GM18498 (cell line): ENCODE results near the gene AQP1.

Experiments used
- ATAC-seq: cut with Tn5 transposase; IDR thresholded peaks from one replicate; pipeline ENCODE4 v1.9.1; 2021; ENCODE audit warnings: mild to moderate bottlenecking, moderate library complexity; ENCODE audit not compliant: unreplicated experiment

The AQP1 gene

GRCh38 chr7:30933124-30933974, 21.7 kb downstream of the AQP1 start:
- no peak for ATAC-seq

- no peak for ATAC-seq
Observed at GRCh38 chr7:30934225-30934624, 22.6 kb downstream of the AQP1 start.

- ATAC-seq: no peak
Observed at GRCh38 chr7:30934732-30935568, 23.3 kb downstream of the AQP1 start.

- ATAC-seq: no peak
Observed at GRCh38 chr7:30935569-30935877, 23.9 kb downstream of the AQP1 start.

GRCh38 chr7:30936650-30937245, 25.1 kb downstream of the AQP1 start:
- ATAC-seq: no peak

- no peak for ATAC-seq
Observed at GRCh38 chr7:30937416-30937815, 25.8 kb downstream of the AQP1 start.

- ATAC-seq: peak; percentile 86
Observed at GRCh38 chr7:30938435-30939316, 27.0 kb downstream of the AQP1 start.

- no peak for ATAC-seq
Observed at GRCh38 chr7:30941582-30942323, 30.1 kb downstream of the AQP1 start.

GRCh38 chr7:30950197-30950596, 38.5 kb downstream of the AQP1 start:
- no peak for ATAC-seq

- ATAC-seq: no peak
Observed at GRCh38 chr7:30954914-30955313, 43.3 kb downstream of the AQP1 start.

GRCh38 chr7:30956704-30957103, 45.1 kb downstream of the AQP1 start:
- ATAC-seq: no peak

GRCh38 chr7:30963842-30964241, 52.2 kb downstream of the AQP1 start, which contains the start of gene GHRHR:
GHRHR (plus strand) TSS chr7:30963953; CDS start chr7:30964069, 116 bp downstream.
- ATAC-seq: no peak

GRCh38 chr7:30965372-30965771, 53.7 kb downstream of the AQP1 start:
- ATAC-seq: no peak

GRCh38 chr7:30965883-30966282, 54.2 kb downstream of the AQP1 start:
- ATAC-seq: no peak

- no peak for ATAC-seq
Observed at GRCh38 chr7:30968294-30968693, 56.6 kb downstream of the AQP1 start.

- ATAC-seq: no peak
Observed at GRCh38 chr7:30968747-30969603, 57.3 kb downstream of the AQP1 start.

- no peak for ATAC-seq
Observed at GRCh38 chr7:30969604-30969970, 57.9 kb downstream of the AQP1 start.

GRCh38 chr7:30970074-30970473, 58.4 kb downstream of the AQP1 start:
- no peak for ATAC-seq

GRCh38 chr7:30970594-30971094, 59.0 kb downstream of the AQP1 start:
- no peak for ATAC-seq
